Ishikawa (cell line): ENCODE data around the gene FBXL3.

Experiments
- RAD21 ChIP-seq: IDR thresholded peaks from 2 replicates; pipeline ENCODE4 v1.6.1; 2012; ENCODE audit warnings: low read depth
- TAF1 ChIP-seq: IDR thresholded peaks from 2 replicates; pipeline ENCODE4 v1.6.1; 2012; ENCODE audit warnings: low read depth, mild to moderate bottlenecking
- TF ChIP-seq, protein P1 (sequence below): IDR thresholded peaks from 2 replicates; pipeline ENCODE4 v1.6.1; 2012
- TF ChIP-seq, protein P2 (sequence below): IDR thresholded peaks from 2 replicates; pipeline ENCODE4 v1.6.1; 2012; ENCODE audit warnings: low read depth, mild to moderate bottlenecking

- TF ChIP-seq, protein P1, sequence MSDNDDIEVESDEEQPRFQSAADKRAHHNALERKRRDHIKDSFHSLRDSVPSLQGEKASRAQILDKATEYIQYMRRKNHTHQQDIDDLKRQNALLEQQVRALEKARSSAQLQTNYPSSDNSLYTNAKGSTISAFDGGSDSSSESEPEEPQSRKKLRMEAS, result no peak
- TF ChIP-seq, protein P2, sequence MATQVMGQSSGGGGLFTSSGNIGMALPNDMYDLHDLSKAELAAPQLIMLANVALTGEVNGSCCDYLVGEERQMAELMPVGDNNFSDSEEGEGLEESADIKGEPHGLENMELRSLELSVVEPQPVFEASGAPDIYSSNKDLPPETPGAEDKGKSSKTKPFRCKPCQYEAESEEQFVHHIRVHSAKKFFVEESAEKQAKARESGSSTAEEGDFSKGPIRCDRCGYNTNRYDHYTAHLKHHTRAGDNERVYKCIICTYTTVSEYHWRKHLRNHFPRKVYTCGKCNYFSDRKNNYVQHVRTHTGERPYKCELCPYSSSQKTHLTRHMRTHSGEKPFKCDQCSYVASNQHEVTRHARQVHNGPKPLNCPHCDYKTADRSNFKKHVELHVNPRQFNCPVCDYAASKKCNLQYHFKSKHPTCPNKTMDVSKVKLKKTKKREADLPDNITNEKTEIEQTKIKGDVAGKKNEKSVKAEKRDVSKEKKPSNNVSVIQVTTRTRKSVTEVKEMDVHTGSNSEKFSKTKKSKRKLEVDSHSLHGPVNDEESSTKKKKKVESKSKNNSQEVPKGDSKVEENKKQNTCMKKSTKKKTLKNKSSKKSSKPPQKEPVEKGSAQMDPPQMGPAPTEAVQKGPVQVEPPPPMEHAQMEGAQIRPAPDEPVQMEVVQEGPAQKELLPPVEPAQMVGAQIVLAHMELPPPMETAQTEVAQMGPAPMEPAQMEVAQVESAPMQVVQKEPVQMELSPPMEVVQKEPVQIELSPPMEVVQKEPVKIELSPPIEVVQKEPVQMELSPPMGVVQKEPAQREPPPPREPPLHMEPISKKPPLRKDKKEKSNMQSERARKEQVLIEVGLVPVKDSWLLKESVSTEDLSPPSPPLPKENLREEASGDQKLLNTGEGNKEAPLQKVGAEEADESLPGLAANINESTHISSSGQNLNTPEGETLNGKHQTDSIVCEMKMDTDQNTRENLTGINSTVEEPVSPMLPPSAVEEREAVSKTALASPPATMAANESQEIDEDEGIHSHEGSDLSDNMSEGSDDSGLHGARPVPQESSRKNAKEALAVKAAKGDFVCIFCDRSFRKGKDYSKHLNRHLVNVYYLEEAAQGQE, result no peak
- TF ChIP-seq TAF1, result no peak
- no peak for TF ChIP-seq RAD21
Observed at GRCh38 chr13:77056886-77057285, 29.9 kb upstream of the FBXL3 start.
